Fibroblast of lung (primary cell): ENCODE results near the gene COQ6. TPM values are rescaled to one million over a fixed set of nuclear protein-coding genes. Genes with fewer than 3 reads are reported as not detected.

ENCODE experiments used
- DNase-seq, 2 donors: peaks; one replicate each; pipeline versions ENCODE4 v3.0.0 to v3.0.0-alpha.2; 2010; ENCODE audit warnings: low read depth in 2 of 2
- H2AFZ ChIP-seq: 2 replicates; pipeline ENCODE4 v1.5.1; 2012; ENCODE audit warnings: low read length, control low read depth, inconsistent platforms
- H3K27ac ChIP-seq: 2 replicates; pipeline ENCODE4 v1.5.1; 2011; ENCODE audit warnings: low read length, control low read depth; ENCODE audit not compliant: insufficient read depth
- H3K27me3 ChIP-seq: 2 replicates; pipeline ENCODE4 v1.5.1; 2011; ENCODE audit warnings: mild to moderate bottlenecking, low read length; ENCODE audit not compliant: control insufficient read depth, insufficient read depth
- H3K36me3 ChIP-seq: 2 replicates; pipeline ENCODE4 v1.5.1; 2011; ENCODE audit warnings: low read length; ENCODE audit not compliant: control insufficient read depth, insufficient read depth
- H3K4me1 ChIP-seq: 2 replicates; pipeline ENCODE4 v1.5.1; 2011; ENCODE audit warnings: low read length; ENCODE audit not compliant: control insufficient read depth, insufficient read depth; ENCODE audit errors: extremely low read depth
- H3K4me2 ChIP-seq: 2 replicates; pipeline ENCODE4 v1.5.1; 2011; ENCODE audit warnings: low read length, control low read depth; ENCODE audit not compliant: insufficient read depth; ENCODE audit errors: extremely low read depth
- H3K4me3 ChIP-seq, 4 experiments: fragments of 200-600 bp in 1 of 4; sonication (generic) in 1 of 4; replicated peaks in 1 of 4; 2 replicates each; pipeline ENCODE4 v1.5.1; 2011 to 2016; ENCODE audit warnings: low read length in 4 of 4, low read depth in 3 of 4, mild to moderate bottlenecking in 3 of 4, control low read depth in 2 of 4, inconsistent platforms in 1 of 4, mixed read lengths in 1 of 4; ENCODE audit not compliant: insufficient read depth in 1 of 4; ENCODE audit errors: control extremely low read depth in 1 of 4
- H3K79me2 ChIP-seq: 2 replicates; pipeline ENCODE4 v1.5.1; 2012; ENCODE audit warnings: mild to moderate bottlenecking, low read length, inconsistent platforms; ENCODE audit not compliant: control insufficient read depth, insufficient read depth
- H3K9ac ChIP-seq: 2 replicates; pipeline ENCODE4 v1.5.1; 2011; ENCODE audit warnings: mild to moderate bottlenecking, low read length, control low read depth; ENCODE audit not compliant: insufficient read depth
- H3K9me3 ChIP-seq: 2 replicates; pipeline ENCODE4 v1.5.1; 2012; ENCODE audit warnings: low read depth, low read length; ENCODE audit not compliant: control insufficient read depth, insufficient read depth
- H4K20me1 ChIP-seq: 2 replicates; pipeline ENCODE4 v1.5.1; 2011; ENCODE audit warnings: low read length; ENCODE audit not compliant: control insufficient read depth, insufficient read depth; ENCODE audit errors: extremely low read depth
- CTCF ChIP-seq, 2 donors: IDR thresholded peaks in 1 of 2; conservative IDR thresholded peaks in 1 of 2; 1 replicate in 1 of 2; 2 replicates in 1 of 2; pipeline ENCODE4 v1.5.1; 2011 to 2012; ENCODE audit warnings: low read length in 2 of 2, control low read depth in 1 of 2, inconsistent platforms in 1 of 2, low read depth in 1 of 2, mild to moderate bottlenecking in 1 of 2
- EZH2 ChIP-seq: IDR thresholded peaks from 2 replicates; pipeline ENCODE4 v1.5.1; 2012; ENCODE audit warnings: low read length, control low read depth, mild to moderate bottlenecking; ENCODE audit errors: missing control alignments
- polyA minus RNA-seq: library from RNA; depleted of rRNA, polyadenylated mRNA; stranded (reverse); fragments of >200 nt; gene quantifications from 2 replicates; pipeline ENCODE4 v1.2.3, GENCODE V29; 2011; ENCODE audit warnings: low replicate concordance
- polyA plus RNA-seq, 2 donors: library from polyadenylated mRNA; depleted of rRNA in 1 of 2; stranded (reverse) in 1 of 2; unstranded in 1 of 2; fragments of >200 nt; gene quantifications; 2 replicates each; pipeline ENCODE4 v1.2.1, GENCODE V29; 2011 to 2012; ENCODE audit warnings: missing spikeins in 1 of 2
- total RNA-seq: library from RNA; depleted of rRNA; stranded (reverse); fragments of >200 nt; gene quantifications from 2 replicates; pipeline ENCODE4 v1.2.1, GENCODE V29; 2014

The COQ6 gene
- total RNA-seq, result 13.4 and 18.0 TPM in 2 replicates
- 20.8 and 23.2 TPM in 2 replicates for polyA plus RNA-seq
- polyA plus RNA-seq (2012), result 14.4 and 17.0 TPM in 2 replicates
- polyA minus RNA-seq, result 19.4 and 44.9 TPM in 2 replicates

GRCh38 chr14:73949752-73950734 lies at the start of gene COQ6, which contains the start of gene FAM161B:
TSS of gene COQ6 (plus strand) at chr14:73950302. CDS start at chr14:73950333, 31 bp downstream.
TSS of gene FAM161B (minus strand) at chr14:73950094. CDS start at chr14:73950026, 68 bp downstream.
- peak within 1 kb of the TSS; percentile 91 for H3K9ac ChIP-seq
- no peaks in the 10 kb centered on the region for H3K4me1 ChIP-seq
- H3K36me3 ChIP-seq, result peaks cover 2% of the 10 kb centered on the region
- no peaks in the 10 kb centered on the region for H4K20me1 ChIP-seq
- H3K79me2 ChIP-seq, result peaks cover 3% of the 10 kb centered on the region
- H3K27me3 ChIP-seq, result no peaks in the 10 kb centered on the region
- peak within 1 kb of the TSS; percentile 95 for H2AFZ ChIP-seq
- peak; percentile 95 to 97 for DNase-seq
- TF ChIP-seq CTCF (conservative IDR thresholded peaks at IDR 0.05 in 1 of 2, IDR thresholded peaks at IDR 0.05 in 1 of 2; ENCODE audit: low read depth in 1 of 2, low read length in 2 of 2) (peak in 1 of 2 donors; percentile 11), EZH2 (no peak)
- H3K4me3 ChIP-seq, result peak within 1 kb of the TSS; percentile 84 to 99 (median 91)
- H3K4me2 ChIP-seq, result peak within 1 kb of the TSS; percentile 72
- no peaks in the 10 kb centered on the region for H3K9me3 ChIP-seq
- peak within 1 kb of the TSS; percentile 95 for H3K27ac ChIP-seq

- DNase-seq, result no peak
- no peaks in the 10 kb centered on the region for H3K4me1 ChIP-seq
- no peak for TF ChIP-seq CTCF (conservative IDR thresholded peaks at IDR 0.05 in 1 of 2, IDR thresholded peaks at IDR 0.05 in 1 of 2; ENCODE audit: low read depth in 1 of 2, low read length in 2 of 2)
- no peak for TF ChIP-seq EZH2
- no peak overlapping the region for H3K27ac ChIP-seq
- H3K9me3 ChIP-seq, result no peaks in the 10 kb centered on the region
- H3K79me2 ChIP-seq, result peaks cover 2% of the 10 kb centered on the region
- H4K20me1 ChIP-seq, result no peaks in the 10 kb centered on the region
- no peak overlapping the region for H3K4me2 ChIP-seq
- H2AFZ ChIP-seq, result no peak overlapping the region
- H3K9ac ChIP-seq, result no peak overlapping the region
- H3K36me3 ChIP-seq, result peaks cover 17% of the 10 kb centered on the region
- H3K4me3 ChIP-seq, result no peak overlapping the region
- H3K27me3 ChIP-seq, result no peaks in the 10 kb centered on the region
These were observed 47.1 kb upstream of the COQ6 start for GRCh38 chr14:73903028-73903427.

- no peaks in the 10 kb centered on the region for H3K27me3 ChIP-seq
- H3K27ac ChIP-seq, result no peak overlapping the region
- peak in 1 of 2 donors; percentile 49 for DNase-seq
- H3K4me1 ChIP-seq, result no peaks in the 10 kb centered on the region
- H3K36me3 ChIP-seq, result peaks cover 16% of the 10 kb centered on the region
- H3K4me2 ChIP-seq, result no peak overlapping the region
- H3K9me3 ChIP-seq, result no peaks in the 10 kb centered on the region
- H3K4me3 ChIP-seq, result no peak overlapping the region
- no peak overlapping the region for H3K9ac ChIP-seq
- no peaks in the 10 kb centered on the region for H3K79me2 ChIP-seq
- no peak for TF ChIP-seq CTCF (conservative IDR thresholded peaks at IDR 0.05 in 1 of 2, IDR thresholded peaks at IDR 0.05 in 1 of 2; ENCODE audit: low read depth in 1 of 2, low read length in 2 of 2)
- TF ChIP-seq EZH2, result no peak
- H4K20me1 ChIP-seq, result no peaks in the 10 kb centered on the region
- H2AFZ ChIP-seq, result no peak overlapping the region
These were observed 40.4 kb upstream of the COQ6 start for GRCh38 chr14:73909681-73910080.
